Measurements from ENCODE around the gene USP44. TPM values are rescaled to one million over a fixed set of nuclear protein-coding genes. Genes with fewer than 3 reads are reported as not detected.
"Not testable (repeated sequence)": the region's sequence is repeated elsewhere in the genome, so short reads cannot be mapped to it uniquely, and the experiment has no call there.

Gene USP44
- total RNA-seq, 5 donors from 2014 or later (not counting 1 experiment from before 2014, with no cell fraction given) = 2.9 to 12.2 (median 5.9) TPM

GRCh38 chr12:95482564-95482963, 68.7 kb downstream of the USP44 start:
- H3K27ac Mint-ChIP-seq = peak overlapping the region; percentile 12 to 52
- CTCF ChIA-PET = interaction anchor here in 1 of 2 donors (1.2 kb wide), 1 partner anchor 268 kb away, joined by 3 read pairs; no protein-coding TSS in a partner anchor

DNA sequence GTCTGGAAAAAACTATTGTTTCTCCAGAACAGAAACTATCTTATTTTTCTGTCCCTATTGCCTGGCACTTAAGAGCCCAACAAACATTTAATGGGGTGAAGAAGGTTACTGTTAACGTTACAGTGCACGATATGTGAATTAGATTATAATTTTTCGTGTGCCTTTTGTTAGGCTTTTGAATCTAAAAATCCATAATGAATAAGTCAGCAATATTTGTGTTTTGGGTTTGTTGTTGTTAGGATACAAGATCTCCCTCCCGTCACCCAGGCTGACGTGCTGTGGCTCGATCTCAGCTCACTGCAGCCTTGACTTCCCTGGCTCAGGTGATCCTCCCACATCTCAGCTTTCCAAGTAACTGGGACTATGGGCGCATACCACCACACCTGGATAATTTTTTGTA, 69.4 kb downstream of the USP44 start:
- Mint-ChIP-seq H3K36me3 (peaks cover 30% of the 10 kb centered on the region), H3K27ac (peak overlapping the region in 1 of 2 donors; percentile 36)
- H3K36me3 ChIP-seq (ENCODE audit: control insufficient read depth in 2 of 2, extremely low read depth in 1 of 2, insufficient read depth in 1 of 2, low read length in 1 of 2) = peaks cover 0 to 51% of the 10 kb centered on the region in 2 donors

More at GRCh38 chr12:95482564-95482963, 68.7 kb downstream of the USP44 start:
- H3K4me3 ChIP-seq (ENCODE audit: control insufficient read depth in 1 of 2, extremely low read depth in 1 of 2, low read length in 1 of 2); POLR2A ChIA-PET; H3K27me3 Mint-ChIP-seq; ATAC-seq (replicated peaks in 1 of 4); H3K9me3 ChIP-seq; H3K27ac ChIP-seq (ENCODE audit: low read length); H3K9me3 Mint-ChIP-seq; H3K4me3 Mint-ChIP-seq; DNase-seq; H3K27me3 ChIP-seq (replicated peaks in 1 of 2; ENCODE audit: control insufficient read depth in 2 of 2, extremely low read depth in 1 of 2, insufficient read depth in 2 of 2, low read length in 1 of 2): not testable (repeated sequence)
- Histone ChIP-seq H3K4me1 (ENCODE audit: control insufficient read depth in 1 of 2, extremely low read depth in 1 of 2, insufficient read depth in 2 of 2, low read length in 2 of 2) (peaks cover 8 to 17% of the 10 kb centered on the region in 2 experiments), H3K36me3 (ENCODE audit: control insufficient read depth in 2 of 2, extremely low read depth in 1 of 2, insufficient read depth in 1 of 2, low read length in 1 of 2) (peaks cover 0 to 48% of the 10 kb centered on the region in 2 donors)
- Mint-ChIP-seq H3K4me1 (peaks cover 48 to 54% (median 53%) of the 10 kb centered on the region in 3 donors), H3K36me3 (peaks cover 33% of the 10 kb centered on the region)
- WGBS (ENCODE audit: insufficient coverage) = 95% methylated on average over 2 of the region's 6 CpGs

DNA sequence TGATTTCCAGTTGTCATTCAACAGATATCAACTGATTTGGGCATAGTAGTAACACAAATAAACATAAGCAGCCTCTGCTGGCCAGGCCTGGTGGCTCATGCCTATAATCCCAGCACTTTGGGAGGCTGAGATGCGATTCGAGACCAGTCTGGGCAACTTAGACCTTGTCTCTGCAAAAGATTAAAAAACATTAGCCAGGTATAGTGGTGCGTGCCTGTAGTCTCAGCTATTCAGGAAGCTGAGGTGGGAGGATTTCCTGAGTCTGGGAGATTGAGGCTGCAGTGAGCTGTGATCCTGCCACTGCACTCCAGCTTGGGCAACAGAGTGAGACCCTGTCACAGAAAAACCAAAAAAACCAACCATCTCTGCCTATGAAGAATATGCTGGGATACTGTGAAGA, 70.2 kb downstream of the USP44 start:
- ChIA-PET POLR2A (interaction anchor here in 1 of 2 donors (0.6 kb wide), 1 partner anchor 71 kb away, joined by 10 read pairs; no protein-coding TSS in a partner anchor), CTCF (interaction anchor here (0.5 to 0.6 kb wide), 2 partner anchors 42 to 49 kb away, joined by 4 to 6 read pairs; no protein-coding TSS in a partner anchor)
- no CpG with 5 or more reads among the region's 3 CpGs for WGBS (ENCODE audit: insufficient coverage)
- Histone ChIP-seq H3K4me3 (ENCODE audit: control insufficient read depth in 1 of 2, extremely low read depth in 1 of 2, low read length in 1 of 2) (no peak overlapping the region), H3K36me3 (ENCODE audit: control insufficient read depth in 2 of 2, extremely low read depth in 1 of 2, insufficient read depth in 1 of 2, low read length in 1 of 2) (peaks cover 1 to 48% of the 10 kb centered on the region in 2 donors), H3K27ac (ENCODE audit: low read length) (no peak overlapping the region), H3K9me3 (no peaks in the 10 kb centered on the region), H3K4me1 (ENCODE audit: control insufficient read depth in 1 of 2, extremely low read depth in 1 of 2, insufficient read depth in 2 of 2, low read length in 2 of 2) (peaks cover 8 to 17% of the 10 kb centered on the region in 2 experiments), H3K27me3 (replicated peaks in 1 of 2; ENCODE audit: control insufficient read depth in 2 of 2, extremely low read depth in 1 of 2, insufficient read depth in 2 of 2, low read length in 1 of 2) (no peaks in the 10 kb centered on the region)
- Mint-ChIP-seq H3K27ac (peak overlapping the region; percentile 82 to 84), H3K4me3 (peak overlapping the region in 1 of 3 donors; percentile 48), H3K36me3 (peaks cover 29% of the 10 kb centered on the region), H3K9me3 (no peaks in the 10 kb centered on the region), H3K27me3 (no peaks in the 10 kb centered on the region), H3K4me1 (peaks cover 56 to 65% (median 64%) of the 10 kb centered on the region in 3 donors)
- DNase-seq = no peak
- ATAC-seq (replicated peaks in 1 of 4) = peak; percentile 19 to 51 (median 40)

More for the DNA sequence above, 69.4 kb downstream of the USP44 start:
- Mint-ChIP-seq H3K4me3 (no peak overlapping the region), H3K9me3 (no peaks in the 10 kb centered on the region), H3K4me1 (peaks cover 48 to 57% (median 57%) of the 10 kb centered on the region in 3 donors), H3K27me3 (no peaks in the 10 kb centered on the region)
- no peaks in the 10 kb centered on the region for H3K27me3 ChIP-seq (replicated peaks in 1 of 2; ENCODE audit: control insufficient read depth in 2 of 2, extremely low read depth in 1 of 2, insufficient read depth in 2 of 2, low read length in 1 of 2)
- no CpG with 5 or more reads among the region's 7 CpGs for WGBS (ENCODE audit: insufficient coverage)
- H3K4me3 ChIP-seq (ENCODE audit: control insufficient read depth in 1 of 2, extremely low read depth in 1 of 2, low read length in 1 of 2) = no peak overlapping the region
- no peak for ATAC-seq (replicated peaks in 1 of 4)
- DNase-seq = no peak
- H3K4me1 ChIP-seq (ENCODE audit: control insufficient read depth in 1 of 2, extremely low read depth in 1 of 2, insufficient read depth in 2 of 2, low read length in 2 of 2) = peaks cover 8 to 17% of the 10 kb centered on the region in 2 experiments
- ChIA-PET POLR2A (no interaction called here), CTCF (interaction anchor here in 1 of 2 donors (1.2 kb wide), 1 partner anchor 267 kb away, joined by 3 read pairs; no protein-coding TSS in a partner anchor)
- no peaks in the 10 kb centered on the region for H3K9me3 ChIP-seq
- H3K27ac ChIP-seq (ENCODE audit: low read length) = no peak overlapping the region

- no peak for ATAC-seq (replicated peaks in 1 of 4)
- Mint-ChIP-seq H3K36me3 (peaks cover 31% of the 10 kb centered on the region), H3K27ac (peak overlapping the region; percentile 82 to 84), H3K4me3 (peak overlapping the region in 1 of 3 donors; percentile 48), H3K4me1 (peaks cover 63 to 74% (median 73%) of the 10 kb centered on the region in 3 donors), H3K27me3 (no peaks in the 10 kb centered on the region), H3K9me3 (no peaks in the 10 kb centered on the region)
- Histone ChIP-seq H3K27me3 (replicated peaks in 1 of 2; ENCODE audit: control insufficient read depth in 2 of 2, extremely low read depth in 1 of 2, insufficient read depth in 2 of 2, low read length in 1 of 2) (no peaks in the 10 kb centered on the region), H3K4me3 (ENCODE audit: control insufficient read depth in 1 of 2, extremely low read depth in 1 of 2, low read length in 1 of 2) (no peak overlapping the region), H3K27ac (ENCODE audit: low read length) (no peak overlapping the region), H3K36me3 (ENCODE audit: control insufficient read depth in 2 of 2, extremely low read depth in 1 of 2, insufficient read depth in 1 of 2, low read length in 1 of 2) (peaks cover 3 to 46% of the 10 kb centered on the region in 2 donors), H3K4me1 (ENCODE audit: control insufficient read depth in 1 of 2, extremely low read depth in 1 of 2, insufficient read depth in 2 of 2, low read length in 2 of 2) (peaks cover 12 to 20% of the 10 kb centered on the region in 2 experiments), H3K9me3 (no peaks in the 10 kb centered on the region)
- DNase-seq = no peak
- WGBS (ENCODE audit: insufficient coverage) = 83% methylated on average over 2 of the region's 2 CpGs
- CTCF ChIA-PET = interaction anchor here in 1 of 2 donors (0.6 kb wide), 1 partner anchor 48 kb away, joined by 6 read pairs; no protein-coding TSS in a partner anchor
- POLR2A ChIA-PET = no interaction called here
Measured at GRCh38 chr12:95480230-95480629, 71.0 kb downstream of the USP44 start.

DNA sequence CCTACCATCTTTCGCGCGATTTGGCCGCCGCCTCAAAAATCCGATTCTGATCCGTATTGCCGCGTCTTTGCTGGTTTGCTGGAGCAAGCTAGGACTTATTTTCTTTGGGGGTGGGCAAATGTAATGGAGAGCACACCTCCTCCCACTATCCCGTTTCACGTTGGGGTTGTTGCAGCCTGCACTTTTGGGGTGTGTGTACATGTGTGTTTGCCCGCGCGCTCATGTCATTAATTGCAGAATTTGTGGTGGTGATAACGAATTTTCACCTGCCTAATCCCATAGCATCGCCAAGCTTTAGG, 76.7 kb downstream of the USP44 start:
- Mint-ChIP-seq H3K4me3 (peak overlapping the region; percentile 96 to 100 (median 100)), H3K27ac (peak overlapping the region; percentile 99 to 100), H3K36me3 (peaks cover 22% of the 10 kb centered on the region), H3K9me3 (no peaks in the 10 kb centered on the region), H3K27me3 (no peaks in the 10 kb centered on the region), H3K4me1 (peaks cover 58 to 67% (median 60%) of the 10 kb centered on the region in 3 donors)
- DNase-seq = peak in 2 of 35 experiments; percentile 4
- ATAC-seq (replicated peaks in 1 of 4) = no peak
- Histone ChIP-seq H3K36me3 (ENCODE audit: control insufficient read depth in 2 of 2, extremely low read depth in 1 of 2, insufficient read depth in 1 of 2, low read length in 1 of 2) (peaks cover 3 to 31% of the 10 kb centered on the region in 2 donors), H3K4me3 (ENCODE audit: control insufficient read depth in 1 of 2, extremely low read depth in 1 of 2, low read length in 1 of 2) (peak overlapping the region; percentile 67 to 81), H3K27me3 (replicated peaks in 1 of 2; ENCODE audit: control insufficient read depth in 2 of 2, extremely low read depth in 1 of 2, insufficient read depth in 2 of 2, low read length in 1 of 2) (no peaks in the 10 kb centered on the region), H3K4me1 (ENCODE audit: control insufficient read depth in 1 of 2, extremely low read depth in 1 of 2, insufficient read depth in 2 of 2, low read length in 2 of 2) (peaks cover 15 to 26% of the 10 kb centered on the region in 2 experiments), H3K27ac (ENCODE audit: low read length) (peak overlapping the region; percentile 67), H3K9me3 (no peaks in the 10 kb centered on the region)
- CTCF ChIA-PET = interaction anchor here (0.6 to 2.1 kb wide), 4 partner anchors 257 to 573 kb away, joined by 3 to 9 read pairs (median 6); partner anchors contain the start of genes FGD6 (in 1 of the 2), NR2C1 (in 1 of the 2) and VEZT (in 1 of the 2)
- no CpG with 5 or more reads among the region's 16 CpGs for WGBS (ENCODE audit: insufficient coverage)
- POLR2A ChIA-PET = interaction anchor here in 1 of 2 donors (0.7 to 1.0 kb wide), 2 partner anchors 14 to 19 kb away, joined by 3 read pairs; no protein-coding TSS in a partner anchor

DNA sequence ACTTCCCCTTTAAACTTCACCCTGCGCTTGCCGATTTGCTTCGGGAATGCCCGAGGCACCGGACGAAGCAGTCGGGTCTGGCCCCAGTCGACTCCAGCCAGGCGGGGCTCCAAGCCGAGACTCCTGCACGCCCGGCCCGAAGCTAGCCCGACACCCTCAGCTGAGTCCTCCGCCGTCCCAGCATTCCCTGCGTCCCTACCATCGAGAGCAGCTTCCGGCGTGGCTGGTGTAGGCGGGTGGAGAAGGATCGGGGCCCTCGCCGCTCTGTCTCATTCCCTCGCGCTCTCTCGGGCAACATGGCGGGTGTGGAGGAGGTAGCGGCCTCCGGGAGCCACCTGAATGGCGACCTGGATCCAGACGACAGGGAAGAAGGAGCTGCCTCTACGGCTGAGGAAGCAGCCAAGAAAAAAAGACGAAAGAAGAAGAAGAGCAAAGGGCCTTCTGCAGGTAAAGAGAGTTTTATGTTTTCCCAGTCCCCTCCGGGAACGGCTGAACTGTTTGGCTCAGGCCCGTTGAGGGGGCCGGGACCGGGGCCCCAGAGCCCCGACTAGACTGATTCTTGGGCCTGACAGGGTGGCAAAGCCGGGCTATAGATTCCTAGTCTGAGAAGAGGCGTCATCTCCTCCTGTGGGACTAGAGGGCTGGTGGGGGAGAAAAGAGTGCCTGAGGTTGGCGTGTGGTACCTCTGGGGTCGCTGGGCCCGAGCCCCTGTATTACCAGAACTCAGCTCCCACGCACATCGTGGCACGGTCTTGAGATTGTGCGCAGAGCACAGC, 77.2 kb downstream of the USP44 start, which contains the start of gene METAP2:
Gene METAP2 (plus strand): TSS at position 269 of the 776 bp plus-strand sequence. CDS start 28 bp downstream, at position 297.
- Histone ChIP-seq H3K27me3 (replicated peaks in 1 of 2; ENCODE audit: control insufficient read depth in 2 of 2, extremely low read depth in 1 of 2, insufficient read depth in 2 of 2, low read length in 1 of 2) (no peaks in the 10 kb centered on the region), H3K4me1 (ENCODE audit: control insufficient read depth in 1 of 2, extremely low read depth in 1 of 2, insufficient read depth in 2 of 2, low read length in 2 of 2) (peaks cover 15 to 26% of the 10 kb centered on the region in 2 experiments), H3K36me3 (ENCODE audit: control insufficient read depth in 2 of 2, extremely low read depth in 1 of 2, insufficient read depth in 1 of 2, low read length in 1 of 2) (peaks cover 3 to 27% of the 10 kb centered on the region in 2 donors), H3K27ac (ENCODE audit: low read length) (peak within 1 kb of the TSS; percentile 67), H3K9me3 (no peaks in the 10 kb centered on the region), H3K4me3 (ENCODE audit: control insufficient read depth in 1 of 2, extremely low read depth in 1 of 2, low read length in 1 of 2) (peak within 1 kb of the TSS; percentile 67 to 81)
- ChIA-PET POLR2A (interaction anchor here (0.6 to 1.0 kb wide), 6 partner anchors 15 to 470 kb away, joined by 3 to 6 read pairs (median 3); no protein-coding TSS in a partner anchor), CTCF (interaction anchor here (0.6 to 2.1 kb wide), 13 partner anchors 13 to 1380 kb away, joined by 3 to 9 read pairs (median 4); partner anchors contain the start of genes NR2C1 (in 2 of the 2), CCDC38 (in 1 of the 2), FGD6 (in 1 of the 2) and VEZT (in 1 of the 2))
- peaks cover 55 to 62% (median 55%) of the 10 kb centered on the region in 3 donors for H3K4me1 Mint-ChIP-seq
- H3K27me3 Mint-ChIP-seq = no peaks in the 10 kb centered on the region
- ATAC-seq (replicated peaks in 1 of 4) = peak; percentile 97 to 99 (median 98)
- H3K9me3 Mint-ChIP-seq = no peaks in the 10 kb centered on the region
- 0% methylated on average over 47 of the region's 49 CpGs for whole genome bisulfite sequencing (ENCODE audit: insufficient coverage)
- peak; percentile 80 to 92 (median 86) for DNase-seq
- H3K4me3 Mint-ChIP-seq = peak within 1 kb of the TSS; percentile 96 to 100 (median 100)
- H3K27ac Mint-ChIP-seq = peak within 1 kb of the TSS; percentile 99 to 100
- peaks cover 20% of the 10 kb centered on the region for H3K36me3 Mint-ChIP-seq
